ENCODE measurements around the gene SGCD.

GRCh38 chr5:156474251-156474650, 147.3 kb downstream of the SGCD start:
- no peak for TF ChIP-seq CTCF (IDR thresholded peaks at IDR 0.05)
- TF ChIP-seq POLR2A (IDR thresholded peaks at IDR 0.05): no peak
